GM12878 (cell line): ENCODE measurements around the gene SYT1. TPM values are rescaled to one million over a fixed set of nuclear protein-coding genes. Genes with fewer than 3 reads are reported as not detected.

Experiments
- ATAC-seq: fragments of 200-7000 bp; cut with Tn5 transposase; 3 replicates; pipeline ENCODE4 v1.9.1; 2020; ENCODE audit warnings: mild to moderate bottlenecking, moderate library complexity
- BruUV-seq: library from RNA; stranded (reverse); fragments of 400-500 nt; replicated peaks from 2 replicates; lab custom pipeline; 2021; lab: Mats Ljungman, UMichigan
- CTCF ChIA-PET: fragments of 300-600 bp; sonication (Branson Sonifier 250); formaldehyde crosslinking; extraction: SDS; loops from one replicate; lab custom pipeline; 2021; ENCODE audit warnings: inconsistent platforms; lab: Yijun Ruan, JAX
- POLR2A ChIA-PET: fragments of 350-600 bp; formaldehyde crosslinking; extraction: SDS; loops from one replicate; lab custom pipeline; 2021; ENCODE audit warnings: inconsistent platforms; lab: Charles Lee
- RAD21 ChIA-PET: fragments of 300-600 bp; sonication (Branson Sonifier 250); formaldehyde crosslinking; loops from one replicate; lab custom pipeline; 2023; ENCODE audit warnings: antibody characterized with exemption; ENCODE audit not compliant: unreplicated experiment; lab: Charles Lee
- SMC1A ChIA-PET: fragments of 300-600 bp; sonication (Branson Sonifier 250); formaldehyde crosslinking; loops from one replicate; lab custom pipeline; 2023; ENCODE audit not compliant: unreplicated experiment, uncharacterized antibody; lab: Charles Lee
- DNase-seq: peaks from one replicate; pipeline ENCODE4 v3.0.0-alpha.2; 2011; ENCODE audit warnings: low read depth, low spot score
- FAIRE-seq: peaks from 3 replicates; lab custom pipeline; 2011; peaks lifted over from hg19 to GRCh38; lab: Jason Lieb, UNC
- H2AFZ ChIP-seq: 2 replicates; pipeline ENCODE4 v1.6.0; 2011; ENCODE audit warnings: low read depth, low read length, control low read depth; ENCODE audit not compliant: control insufficient read depth
- H3K27ac ChIP-seq: 2 replicates; pipeline ENCODE4 v1.5.1; 2011; ENCODE audit warnings: control low read depth; ENCODE audit not compliant: control insufficient read depth, insufficient read depth
- H3K27me3 ChIP-seq, 2 experiments: replicated peaks in 1 of 2; 2 replicates each; pipeline versions ENCODE4 v1.6.0 to v1.6.1; 2011; ENCODE audit warnings: low read length in 1 of 2; ENCODE audit not compliant: control insufficient read depth in 2 of 2, insufficient read depth in 2 of 2
- H3K36me3 ChIP-seq, 2 experiments: 2 replicates each; pipeline ENCODE4 v1.5.1; 2011; ENCODE audit warnings: low read length in 1 of 2; ENCODE audit not compliant: control insufficient read depth in 2 of 2, insufficient read depth in 2 of 2
- H3K4me1 ChIP-seq: 2 replicates; pipeline ENCODE4 v1.6.1; 2011; ENCODE audit warnings: mild to moderate bottlenecking, low read length, moderate library complexity, mixed read lengths; ENCODE audit not compliant: control insufficient read depth, insufficient read depth
- H3K4me2 ChIP-seq: 2 replicates; pipeline ENCODE4 v1.6.0; 2011; ENCODE audit warnings: control low read depth; ENCODE audit not compliant: control insufficient read depth, insufficient read depth
- H3K4me3 ChIP-seq: fragments of 200-600 bp; sonication (generic); 2 replicates; pipeline ENCODE4 v1.5.1; 2016
- H3K79me2 ChIP-seq: 2 replicates; pipeline ENCODE4 v1.6.0; 2011; ENCODE audit warnings: low read length; ENCODE audit not compliant: control insufficient read depth, insufficient read depth
- H3K9ac ChIP-seq: 2 replicates; pipeline ENCODE4 v1.8.0; 2011; ENCODE audit warnings: low read length, control low read depth, mixed read lengths; ENCODE audit not compliant: control insufficient read depth, insufficient read depth
- H3K9me3 ChIP-seq: replicated peaks from 3 replicates; pipeline ENCODE4 v1.5.1; 2011; ENCODE audit warnings: mild to moderate bottlenecking, low read length; ENCODE audit not compliant: control insufficient read depth, insufficient read depth
- H4K20me1 ChIP-seq: 2 replicates; pipeline ENCODE4 v1.6.0; 2011; ENCODE audit not compliant: control insufficient read depth, insufficient read depth
- CREM ChIP-seq: IDR thresholded peaks from 2 replicates; pipeline ENCODE4 v1.6.1; 2014; ENCODE audit warnings: antibody characterized with exemption, low read depth
- EP300 ChIP-seq, 2 experiments: fragments of 150-350 bp in 1 of 2; IDR thresholded peaks; 2 replicates each; pipeline ENCODE4 v1.6.1; 2011 to 2012; ENCODE audit warnings: low read depth in 2 of 2, low read length in 2 of 2, borderline replicate concordance in 1 of 2, improper control_type of control experiment in 1 of 2, inconsistent platforms in 1 of 2; ENCODE audit not compliant: control insufficient read depth in 1 of 2
- MEF2B ChIP-seq: fragments of 450-650 bp; IDR thresholded peaks from 2 replicates; pipeline ENCODE4 v1.6.1; 2018; ENCODE audit warnings: mild to moderate bottlenecking, moderate library complexity; ENCODE audit not compliant: partially characterized antibody, poor library complexity, severe bottlenecking
- MLLT1 ChIP-seq: fragments of 450-650 bp; IDR thresholded peaks from 2 replicates; pipeline ENCODE4 v1.6.1; 2016; ENCODE audit warnings: mild to moderate bottlenecking
- RAD21 ChIP-seq: IDR thresholded peaks from 2 replicates; pipeline ENCODE4 v1.6.1; 2011; ENCODE audit warnings: mild to moderate bottlenecking, low read depth, low read length, moderate library complexity; ENCODE audit not compliant: insufficient read depth
- RELB ChIP-seq: fragments of 450-650 bp; IDR thresholded peaks from 2 replicates; pipeline ENCODE4 v1.6.1; 2017; ENCODE audit warnings: low read depth, mild to moderate bottlenecking, moderate library complexity
- SMARCA5 ChIP-seq: fragments of 450-650 bp; IDR thresholded peaks from 2 replicates; pipeline ENCODE4 v1.6.1; 2017; ENCODE audit warnings: mild to moderate bottlenecking
- TCF12 ChIP-seq: IDR thresholded peaks from 2 replicates; pipeline ENCODE4 v1.6.1; 2011; ENCODE audit warnings: low read depth, mild to moderate bottlenecking, low read length
- WGBS: methylation state at CpG from one replicate; pipeline ENCODE4 v1.1.6; 2016; ENCODE audit warnings: low lambda C conversion rate; ENCODE audit not compliant: insufficient replicate concordance, insufficient coverage; ENCODE audit errors: missing lambda C conversion rate; 5-methylcytosine and 5-hydroxymethylcytosine counted together
- in situ Hi-C: fragments of 300-500 bp; cut with MboI; formaldehyde crosslinking; loops from 9 replicates; pipeline ENCODE4 v1.14.3; 2018; ENCODE audit warnings: mixed read lengths
- intact Hi-C: fragments of 100-400 bp; cut with micrococcal nuclease; formaldehyde crosslinking; loops from one replicate; pipeline ENCODE4 v1.14.2; 2022; ENCODE audit not compliant: unreplicated experiment
- polyA plus RNA-seq, 11 experiments: library from polyadenylated mRNA; depleted of rRNA in 4 of 11; unstranded in 6 of 11; stranded (reverse) in 5 of 11; fragments of >200 nt; fragmentation: Nextera tagmentation in 4 of 11; fragmentation: Illumina TruSeq in 1 of 11; extraction: Ambion mirVana in 4 of 11; extraction: Trizol in 1 of 11; gene quantifications; 1 replicate in 1 of 11; 2 replicates in 10 of 11; pipeline versions ENCODE4 v1.2.1 to v1.2.3, GENCODE V29; 2011 to 2016; ENCODE audit warnings: inconsistent platforms in 2 of 11, missing spikeins in 2 of 11, low read depth in 1 of 11
- total RNA-seq, 4 experiments: library from RNA; depleted of rRNA in 3 of 4; stranded (reverse); fragments of >200 nt in 3 of 4; fragmentation: Illumina TruSeq in 1 of 4; extraction: Trizol in 1 of 4; gene quantifications; 2 replicates each; pipeline versions ENCODE4 v1.2.1 to v1.2.3, GENCODE V29; 2013 to 2021

The SYT1 gene
- total and polyA plus RNA-seq, 10 of the 15 experiments (the other 5 are each of a cell fraction or from before 2014, with no cell fraction given), result 0.10 to 0.28 TPM; not detected in 8

GRCh38 chr12:78871566-78871965, 7.0 kb downstream of the SYT1 start:
- POLR2A ChIA-PET, result no interaction called here
- FAIRE-seq (no peak), DNase-seq (no peak), ATAC-seq (no peak)
- 0% methylated on average over 2 of the region's 2 CpGs for WGBS
- intact Hi-C loops (no loop called here), in situ Hi-C loops (no loop called here)
- RAD21 ChIA-PET, result no interaction called here
- no peak overlapping the region for H2AFZ ChIP-seq
- no TSS peak for BruUV-seq
- no peak overlapping the region for H3K4me3 ChIP-seq
- H3K27me3 ChIP-seq, result no peaks in the 10 kb centered on the region; a peak in 1 of 4 replicates
- H3K4me2 ChIP-seq, result no peak overlapping the region
- no peak overlapping the region for H3K27ac ChIP-seq
- no peaks in the 10 kb centered on the region for H3K79me2 ChIP-seq
- no peaks in the 10 kb centered on the region for H3K9me3 ChIP-seq
- H3K9ac ChIP-seq, result no peak overlapping the region
- SMC1A ChIA-PET, result interaction anchor here (1.1 to 1.5 kb wide), 2 partner anchors 8 to 63 kb away, joined by 3 to 4 read pairs; no protein-coding TSS in a partner anchor
- TF ChIP-seq EP300 (IDR thresholded peaks at IDR 0.05; ENCODE audit: borderline replicate concordance in 1 of 2, control insufficient read depth in 1 of 2, low read depth in 2 of 2, low read length in 2 of 2) (no peak), RAD21 (no peak), SMARCA5 (no peak), RELB (no peak), TCF12 (no peak), MLLT1 (no peak), CREM (no peak), MEF2B (no peak)
- H4K20me1 ChIP-seq, result no peaks in the 10 kb centered on the region
- CTCF ChIA-PET, result no interaction called here
- no peaks in the 10 kb centered on the region for H3K36me3 ChIP-seq
- no peaks in the 10 kb centered on the region for H3K4me1 ChIP-seq
